Smooth muscle cell of the pulmonary artery (primary cell): Measurements from ENCODE around the gene PRXL2B. TPM values are rescaled to one million over a fixed set of nuclear protein-coding genes. Genes with fewer than 3 reads are reported as not detected.

Experiments used
- total RNA-seq: library from RNA; depleted of rRNA; stranded (reverse); fragments of >200 nt; gene quantifications from 2 replicates; pipeline ENCODE4 v1.2.3, GENCODE V29; 2014

PRXL2B gene
- 15.2 and 16.9 TPM in 2 replicates for total RNA-seq

GRCh38 chr1:2586154-2587070, at the start of gene PRXL2B:
TSS of gene PRXL2B (plus strand) at chr1:2586777. CDS start at chr1:2586886, 109 bp downstream.

GRCh38 chr1:2556277-2556677, 30.3 kb upstream of the PRXL2B start, which contains the start of gene TNFRSF14:
TSS of gene TNFRSF14 (plus strand) at chr1:2556371. CDS start at chr1:2556665, 294 bp downstream.

GRCh38 chr1:2632561-2633361, 46.2 kb downstream of the PRXL2B start, which contains the start of gene MMEL1:
TSS of gene MMEL1 (minus strand) at chr1:2633016. CDS start at chr1:2629484, 3,532 bp downstream.

Other genes starting within 250 kb of the PRXL2B start
- 15.4 and 20.0 TPM in 2 replicates for gene MORN1, start 195.2 kb upstream of the PRXL2B start, total RNA-seq
- 112 TPM in 2 replicates for gene RER1, start 194.9 kb upstream of the PRXL2B start, total RNA-seq
- 27.2 and 43.2 TPM in 2 replicates for gene PEX10, start 174.2 kb upstream of the PRXL2B start, total RNA-seq
- gene PLCH2, start 110.5 kb upstream of the PRXL2B start, total RNA-seq: 0.33 and 0.53 TPM in 2 replicates
- gene PANK4, start 60.2 kb upstream of the PRXL2B start, total RNA-seq: 22.0 and 23.2 TPM in 2 replicates
- not detected in 2 replicates for gene HES5, start 56.5 kb upstream of the PRXL2B start, total RNA-seq
- gene TNFRSF14, start 30.4 kb upstream of the PRXL2B start, total RNA-seq: 19.3 and 25.0 TPM in 2 replicates
- gene MMEL1, start 46.2 kb downstream of the PRXL2B start, total RNA-seq: 0.39 TPM in 1 of 2 replicates, not detected in the other
- gene TTC34, start 214.9 kb downstream of the PRXL2B start, total RNA-seq: 0.20 and 0.33 TPM in 2 replicates